CD14-positive monocyte (primary cell): ENCODE data around the gene SHB. TPM values are rescaled to one million over a fixed set of nuclear protein-coding genes. Genes with fewer than 3 reads are reported as not detected.

Experiments
- DNase-seq, 3 donors: peaks; one replicate each; pipeline ENCODE4 v3.0.0-alpha.2; 2011 to 2022
- H2AFZ ChIP-seq: 2 replicates; pipeline ENCODE4 v1.6.0; 2012; ENCODE audit warnings: mild to moderate bottlenecking, low read depth, low read length, inconsistent platforms; ENCODE audit not compliant: insufficient read depth, poor library complexity, severe bottlenecking
- H3K27ac ChIP-seq, 2 donors: 1 replicate in 1 of 2; 2 replicates in 1 of 2; pipeline ENCODE4 v1.5.1; 2012 to 2013; ENCODE audit warnings: low read length in 2 of 2, control low read depth in 1 of 2, inconsistent platforms in 1 of 2, low read depth in 1 of 2, mild to moderate bottlenecking in 1 of 2
- H3K27me3 ChIP-seq, 2 donors: one replicate each; pipeline versions ENCODE4 v1.6.0 to v1.6.1; 2011 to 2013; ENCODE audit warnings: low read length in 2 of 2; ENCODE audit not compliant: control insufficient read depth in 2 of 2, insufficient read depth in 2 of 2
- H3K36me3 ChIP-seq, 2 donors: replicated peaks in 1 of 2; 1 replicate in 1 of 2; 2 replicates in 1 of 2; pipeline versions ENCODE4 v1.5.1 to v1.6.1; 2012 to 2013; ENCODE audit warnings: low read length in 2 of 2, control low read depth in 1 of 2, inconsistent platforms in 1 of 2, mild to moderate bottlenecking in 1 of 2; ENCODE audit not compliant: insufficient read depth in 2 of 2, control insufficient read depth in 1 of 2
- H3K4me1 ChIP-seq, 2 donors: 1 replicate in 1 of 2; 2 replicates in 1 of 2; pipeline versions ENCODE4 v1.5.1 to v1.6.1; 2012 to 2013; ENCODE audit warnings: low read length in 2 of 2, control low read depth in 1 of 2, inconsistent platforms in 1 of 2, mild to moderate bottlenecking in 1 of 2, moderate library complexity in 1 of 2; ENCODE audit not compliant: insufficient read depth in 2 of 2, control insufficient read depth in 1 of 2
- H3K4me2 ChIP-seq: replicated peaks from 2 replicates; pipeline ENCODE3; 2012; ENCODE audit warnings: low read length, moderate library complexity, mild to moderate bottlenecking; ENCODE audit not compliant: poor library complexity, severe bottlenecking; ENCODE audit errors: extremely low read depth
- H3K4me3 ChIP-seq, 3 experiments: fragments of 200-600 bp in 1 of 3; sonication (generic) in 1 of 3; replicated peaks in 1 of 3; 1 replicate in 2 of 3; 2 replicates in 1 of 3; pipeline ENCODE4 v1.5.1; 2011 to 2013; ENCODE audit warnings: low read length in 3 of 3, mild to moderate bottlenecking in 3 of 3, control low read depth in 2 of 3, low read depth in 2 of 3, inconsistent platforms in 1 of 3, moderate library complexity in 1 of 3
- H3K79me2 ChIP-seq: 2 replicates; pipeline ENCODE4 v1.6.0; 2012; ENCODE audit warnings: mild to moderate bottlenecking, control low read depth, inconsistent platforms, low read length, moderate library complexity; ENCODE audit not compliant: insufficient read depth
- H3K9ac ChIP-seq: 2 replicates; pipeline ENCODE4 v1.6.0; 2017; ENCODE audit warnings: low read length, mild to moderate bottlenecking; ENCODE audit not compliant: insufficient read depth, poor library complexity, severe bottlenecking
- H3K9me3 ChIP-seq, 2 donors: replicated peaks in 1 of 2; 1 replicate in 1 of 2; 2 replicates in 1 of 2; pipeline versions ENCODE4 v1.5.1 to v1.6.1; 2012 to 2013; ENCODE audit warnings: low read length in 2 of 2, control low read depth in 1 of 2; ENCODE audit not compliant: control insufficient read depth in 1 of 2, insufficient read depth in 1 of 2
- H4K20me1 ChIP-seq: 2 replicates; pipeline ENCODE4 v1.6.0; 2012; ENCODE audit warnings: mild to moderate bottlenecking, low read length, control low read depth, moderate library complexity; ENCODE audit not compliant: insufficient read depth
- H3K27ac Mint-ChIP-seq, 7 donors: one replicate each; pipeline ENCODE4 v1.8.0; 2020; ENCODE audit warnings: mild to moderate bottlenecking in 7 of 7, mixed read lengths in 7 of 7, moderate library complexity in 6 of 7, inconsistent platforms in 2 of 7
- H3K27me3 Mint-ChIP-seq, 3 donors: one replicate each; pipeline ENCODE4 v1.8.0; 2021 to 2022; ENCODE audit warnings: low read depth in 3 of 3, mild to moderate bottlenecking in 3 of 3, mixed read lengths in 3 of 3, moderate library complexity in 3 of 3, inconsistent platforms in 1 of 3
- H3K36me3 Mint-ChIP-seq, 2 donors: one replicate each; pipeline ENCODE4 v1.8.0; 2020; ENCODE audit warnings: mixed read lengths in 2 of 2, inconsistent platforms in 1 of 2, mild to moderate bottlenecking in 1 of 2
- H3K4me1 Mint-ChIP-seq: one replicate; pipeline ENCODE4 v1.8.0; 2020; ENCODE audit warnings: mild to moderate bottlenecking, mixed read lengths
- H3K4me3 Mint-ChIP-seq, 2 donors: one replicate each; pipeline ENCODE4 v1.8.0; 2020; ENCODE audit warnings: mild to moderate bottlenecking in 2 of 2, mixed read lengths in 2 of 2, moderate library complexity in 1 of 2
- H3K9me3 Mint-ChIP-seq, 7 donors: one replicate each; pipeline ENCODE4 v1.8.0; 2020 to 2022; ENCODE audit warnings: mixed read lengths in 7 of 7, mild to moderate bottlenecking in 6 of 7, moderate library complexity in 6 of 7, inconsistent platforms in 2 of 7
- WGBS: methylation state at CpG from one replicate; pipeline ENCODE4 v1.1.5; 2013; ENCODE audit warnings: missing lambda C conversion rate; ENCODE audit not compliant: insufficient coverage; 5-methylcytosine and 5-hydroxymethylcytosine counted together
- intact Hi-C, 2 donors: fragments of 100-400 bp; cut with micrococcal nuclease; formaldehyde crosslinking; loops; one replicate each; pipeline versions ENCODE4 v1.15.0 to v1.15.1; 2023
- polyA plus RNA-seq, 3 donors: library from polyadenylated mRNA; depleted of rRNA in 1 of 3; unstranded in 2 of 3; stranded (reverse) in 1 of 3; fragments of 300-500 nt in 2 of 3; fragments of >200 nt in 1 of 3; fragmentation: Illumina TruSeq in 2 of 3; gene quantifications; 1 replicate in 2 of 3; 2 replicates in 1 of 3; pipeline ENCODE4 v1.2.3, GENCODE V29; 2012 to 2021
- TF ChIP-seq, protein P1 (sequence below): fragments of 200-600 bp; IDR thresholded peaks from one replicate; pipeline ENCODE4 v1.8.0; 2022; ENCODE audit warnings: antibody characterized with exemption, mild to moderate bottlenecking

Gene SHB
- polyA plus RNA-seq, 3 donors: 0.27 to 1.3 (median 0.31) TPM

DNA sequence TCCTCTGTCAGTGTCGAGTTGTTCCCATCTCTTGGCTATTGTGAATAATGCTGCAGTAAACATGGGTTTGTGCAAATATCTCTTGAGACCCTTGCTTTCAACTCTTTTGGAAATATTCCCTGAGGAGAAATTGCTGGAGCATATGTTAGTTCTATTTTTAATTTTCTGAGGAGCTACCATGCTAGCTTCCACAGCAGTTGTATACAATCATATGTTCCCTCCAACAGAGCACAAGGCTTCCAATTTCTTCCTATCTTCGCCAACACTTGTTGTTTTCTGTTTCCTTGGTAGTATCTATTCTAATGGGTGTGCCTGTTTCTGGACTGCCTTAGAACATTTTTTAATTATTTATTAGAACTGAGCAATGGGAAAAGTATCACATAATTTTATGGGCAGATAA, 23.6 kb upstream of the SHB start:
- Histone ChIP-seq H3K9me3 (no peaks in the 10 kb centered on the region), H3K36me3 (no peaks in the 10 kb centered on the region), H3K9ac (no peak overlapping the region), H3K27ac (no peak overlapping the region), H2AFZ (no peak overlapping the region), H3K4me2 (no peak overlapping the region), H4K20me1 (no peaks in the 10 kb centered on the region), H3K79me2 (no peaks in the 10 kb centered on the region), H3K4me3 (no peak overlapping the region), H3K27me3 (no peaks in the 10 kb centered on the region), H3K4me1 (peaks cover 6 to 9% of the 10 kb centered on the region in 2 donors)
- Mint-ChIP-seq H3K27me3 (peaks cover 0 to 4% (median 2%) of the 10 kb centered on the region in 3 donors), H3K27ac (no peak overlapping the region), H3K9me3 (peaks cover 0 to 1% (median 0%) of the 10 kb centered on the region in 7 donors), H3K36me3 (no peaks in the 10 kb centered on the region), H3K4me3 (no peak overlapping the region), H3K4me1 (peaks cover 19% of the 10 kb centered on the region)
- intact Hi-C loops: loop anchor here in 1 of 2 donors (5.0 kb wide), 1 partner anchor 180 kb away; no protein-coding TSS in a partner anchor
- DNase-seq: no peak
- TF ChIP-seq, protein P1, sequence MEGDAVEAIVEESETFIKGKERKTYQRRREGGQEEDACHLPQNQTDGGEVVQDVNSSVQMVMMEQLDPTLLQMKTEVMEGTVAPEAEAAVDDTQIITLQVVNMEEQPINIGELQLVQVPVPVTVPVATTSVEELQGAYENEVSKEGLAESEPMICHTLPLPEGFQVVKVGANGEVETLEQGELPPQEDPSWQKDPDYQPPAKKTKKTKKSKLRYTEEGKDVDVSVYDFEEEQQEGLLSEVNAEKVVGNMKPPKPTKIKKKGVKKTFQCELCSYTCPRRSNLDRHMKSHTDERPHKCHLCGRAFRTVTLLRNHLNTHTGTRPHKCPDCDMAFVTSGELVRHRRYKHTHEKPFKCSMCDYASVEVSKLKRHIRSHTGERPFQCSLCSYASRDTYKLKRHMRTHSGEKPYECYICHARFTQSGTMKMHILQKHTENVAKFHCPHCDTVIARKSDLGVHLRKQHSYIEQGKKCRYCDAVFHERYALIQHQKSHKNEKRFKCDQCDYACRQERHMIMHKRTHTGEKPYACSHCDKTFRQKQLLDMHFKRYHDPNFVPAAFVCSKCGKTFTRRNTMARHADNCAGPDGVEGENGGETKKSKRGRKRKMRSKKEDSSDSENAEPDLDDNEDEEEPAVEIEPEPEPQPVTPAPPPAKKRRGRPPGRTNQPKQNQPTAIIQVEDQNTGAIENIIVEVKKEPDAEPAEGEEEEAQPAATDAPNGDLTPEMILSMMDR: no peak
- WGBS: no CpG with 5 or more reads among the region's 2 CpGs

DNA sequence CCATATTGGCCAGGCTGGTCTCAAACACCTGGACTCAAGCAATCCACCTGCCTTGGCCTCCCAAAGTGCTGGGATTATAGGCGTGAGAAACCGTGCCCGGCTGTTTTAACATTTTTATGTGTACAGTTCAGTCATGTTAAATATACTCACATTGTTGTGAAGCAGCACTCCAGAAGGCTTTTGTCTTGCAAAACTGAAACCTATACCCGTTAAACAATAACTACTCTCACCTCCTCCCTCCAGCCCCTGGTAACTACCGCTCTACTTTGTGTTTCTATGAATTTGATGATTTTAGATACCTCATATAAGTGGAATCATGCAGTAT, 23.1 kb upstream of the SHB start:
- no peak for DNase-seq
- Histone ChIP-seq H4K20me1 (no peaks in the 10 kb centered on the region), H3K9me3 (no peaks in the 10 kb centered on the region), H3K27ac (no peak overlapping the region), H2AFZ (no peak overlapping the region), H3K4me2 (no peak overlapping the region), H3K4me3 (no peak overlapping the region), H3K27me3 (no peaks in the 10 kb centered on the region), H3K9ac (no peak overlapping the region), H3K79me2 (no peaks in the 10 kb centered on the region), H3K4me1 (peaks cover 6 to 9% of the 10 kb centered on the region in 2 donors), H3K36me3 (no peaks in the 10 kb centered on the region)
- intact Hi-C loops: loop anchor here in 1 of 2 donors (5.0 kb wide), 1 partner anchor 180 kb away; no protein-coding TSS in a partner anchor
- TF ChIP-seq, protein P1: no peak
- no peaks in the 10 kb centered on the region for H3K36me3 Mint-ChIP-seq
- H3K9me3 Mint-ChIP-seq: peaks cover 0 to 1% (median 0%) of the 10 kb centered on the region in 7 donors
- no CpG with 5 or more reads among the region's 5 CpGs for WGBS
- peaks cover 19% of the 10 kb centered on the region for H3K4me1 Mint-ChIP-seq
- H3K27me3 Mint-ChIP-seq: peaks cover 0 to 4% (median 2%) of the 10 kb centered on the region in 3 donors
- H3K4me3 Mint-ChIP-seq: no peak overlapping the region
- no peak overlapping the region for H3K27ac Mint-ChIP-seq
